ENCODE data around the gene BACE1.

Gene BACE1

GRCh38 chr11:117287668-117288067 is 28.4 kb downstream of the BACE1 start:
- no peak overlapping the region for H2AFZ ChIP-seq (ENCODE audit: low read depth, low read length)
- no peak overlapping the region for H3K4me3 ChIP-seq (ENCODE audit: low read length)
- H3K4me2 ChIP-seq (ENCODE audit: low read length), result no peak overlapping the region
- no peaks in the 10 kb centered on the region for H3K27me3 ChIP-seq (ENCODE audit: low read depth, low read length)
- H3K9ac ChIP-seq (ENCODE audit: low read length), result no peak overlapping the region
- H3K79me2 ChIP-seq (ENCODE audit: low read length), result no peaks in the 10 kb centered on the region
- H3K4me1 ChIP-seq (ENCODE audit: low read length), result no peaks in the 10 kb centered on the region
- H4K20me1 ChIP-seq (ENCODE audit: insufficient read depth, low read length), result no peaks in the 10 kb centered on the region
- H3K27ac ChIP-seq (ENCODE audit: low read length), result no peak overlapping the region
- H3K9me3 ChIP-seq (ENCODE audit: insufficient read depth, low read length), result no peaks in the 10 kb centered on the region
- TF ChIP-seq CTCF (IDR thresholded peaks at IDR 0.05; ENCODE audit: low read depth, low read length), result no peak
- TF ChIP-seq EZH2phosphoT487 (IDR thresholded peaks at IDR 0.05; ENCODE audit: low read depth), result no peak
- peaks cover 7% of the 10 kb centered on the region for H3K36me3 ChIP-seq (replicated peaks; ENCODE audit: low read depth, low read length)

- Histone ChIP-seq H3K27ac (ENCODE audit: low read length) (no peak overlapping the region), H3K27me3 (ENCODE audit: low read depth, low read length) (no peaks in the 10 kb centered on the region), H2AFZ (ENCODE audit: low read depth, low read length) (no peak overlapping the region), H3K4me1 (ENCODE audit: low read length) (no peaks in the 10 kb centered on the region), H3K4me2 (ENCODE audit: low read length) (no peak overlapping the region), H3K4me3 (ENCODE audit: low read length) (no peak overlapping the region), H3K9me3 (ENCODE audit: insufficient read depth, low read length) (no peaks in the 10 kb centered on the region), H3K36me3 (replicated peaks; ENCODE audit: low read depth, low read length) (peaks cover 12% of the 10 kb centered on the region), H4K20me1 (ENCODE audit: insufficient read depth, low read length) (no peaks in the 10 kb centered on the region), H3K79me2 (ENCODE audit: low read length) (no peaks in the 10 kb centered on the region), H3K9ac (ENCODE audit: low read length) (no peak overlapping the region)
- TF ChIP-seq CTCF (IDR thresholded peaks at IDR 0.05; ENCODE audit: low read depth, low read length), result no peak
- TF ChIP-seq EZH2phosphoT487 (IDR thresholded peaks at IDR 0.05; ENCODE audit: low read depth), result no peak
Observed at GRCh38 chr11:117286588-117286987, 29.5 kb downstream of the BACE1 start.

- Histone ChIP-seq H3K27me3 (ENCODE audit: low read depth, low read length) (no peaks in the 10 kb centered on the region), H3K4me2 (ENCODE audit: low read length) (no peak overlapping the region), H3K9ac (ENCODE audit: low read length) (no peak overlapping the region), H3K79me2 (ENCODE audit: low read length) (no peaks in the 10 kb centered on the region), H3K9me3 (ENCODE audit: insufficient read depth, low read length) (no peaks in the 10 kb centered on the region), H3K36me3 (replicated peaks; ENCODE audit: low read depth, low read length) (peaks cover 20% of the 10 kb centered on the region), H4K20me1 (ENCODE audit: insufficient read depth, low read length) (no peaks in the 10 kb centered on the region), H2AFZ (ENCODE audit: low read depth, low read length) (no peak overlapping the region), H3K27ac (ENCODE audit: low read length) (no peak overlapping the region), H3K4me1 (ENCODE audit: low read length) (no peaks in the 10 kb centered on the region), H3K4me3 (ENCODE audit: low read length) (no peak overlapping the region)
- TF ChIP-seq CTCF (IDR thresholded peaks at IDR 0.05; ENCODE audit: low read depth, low read length) (no peak), EZH2phosphoT487 (IDR thresholded peaks at IDR 0.05; ENCODE audit: low read depth) (no peak)
Observed at GRCh38 chr11:117284053-117284452, 32.0 kb downstream of the BACE1 start.

- Histone ChIP-seq H3K9ac (ENCODE audit: low read length) (no peak overlapping the region), H3K27ac (ENCODE audit: low read length) (no peak overlapping the region), H3K79me2 (ENCODE audit: low read length) (no peaks in the 10 kb centered on the region), H2AFZ (ENCODE audit: low read depth, low read length) (no peak overlapping the region), H3K36me3 (replicated peaks; ENCODE audit: low read depth, low read length) (peaks cover 20% of the 10 kb centered on the region), H4K20me1 (ENCODE audit: insufficient read depth, low read length) (no peaks in the 10 kb centered on the region), H3K4me2 (ENCODE audit: low read length) (no peak overlapping the region), H3K9me3 (ENCODE audit: insufficient read depth, low read length) (no peaks in the 10 kb centered on the region), H3K4me3 (ENCODE audit: low read length) (no peak overlapping the region), H3K27me3 (ENCODE audit: low read depth, low read length) (no peaks in the 10 kb centered on the region), H3K4me1 (ENCODE audit: low read length) (no peaks in the 10 kb centered on the region)
- TF ChIP-seq EZH2phosphoT487 (IDR thresholded peaks at IDR 0.05; ENCODE audit: low read depth) (no peak), CTCF (IDR thresholded peaks at IDR 0.05; ENCODE audit: low read depth, low read length) (no peak)
Observed at GRCh38 chr11:117282956-117283355, 33.1 kb downstream of the BACE1 start.
